Calu3 (cell line): ENCODE measurements around the gene TMEM128. TPM values are rescaled to one million over a fixed set of nuclear protein-coding genes. Genes with fewer than 3 reads are reported as not detected.

Experiments
- BruUV-seq: library from RNA; stranded (reverse); fragments of 400-500 nt; replicated peaks from 2 replicates; lab custom pipeline; 2021; lab: Mats Ljungman, UMichigan
- CTCF ChIA-PET: fragments of 300-600 bp; sonication (Branson Sonifier 250); formaldehyde crosslinking; loops from one replicate; lab custom pipeline; 2022; ENCODE audit warnings: antibody characterized with exemption; lab: Charles Lee
- DNase-seq: peaks from one replicate; pipeline ENCODE4 v3.0.0; 2022
- H3K27ac Mint-ChIP-seq: one replicate; pipeline ENCODE4 v1.8.0; 2022; ENCODE audit warnings: mixed read lengths; ENCODE audit not compliant: unreplicated experiment
- H3K27me3 Mint-ChIP-seq: one replicate; pipeline ENCODE4 v1.8.0; 2022; ENCODE audit warnings: mixed read lengths; ENCODE audit not compliant: unreplicated experiment
- H3K36me3 Mint-ChIP-seq: one replicate; pipeline ENCODE4 v1.8.0; 2022; ENCODE audit warnings: mild to moderate bottlenecking, moderate library complexity, mixed read lengths; ENCODE audit not compliant: insufficient read depth, unreplicated experiment
- H3K4me1 Mint-ChIP-seq: one replicate; pipeline ENCODE4 v1.8.0; 2022; ENCODE audit warnings: mild to moderate bottlenecking, low read depth, mixed read lengths; ENCODE audit not compliant: unreplicated experiment
- H3K4me3 Mint-ChIP-seq: one replicate; pipeline ENCODE4 v1.8.0; 2022; ENCODE audit warnings: mild to moderate bottlenecking, low read depth, moderate library complexity, mixed read lengths; ENCODE audit not compliant: unreplicated experiment
- H3K9me3 Mint-ChIP-seq: one replicate; pipeline ENCODE4 v1.8.0; 2022; ENCODE audit warnings: low read depth, mixed read lengths; ENCODE audit not compliant: unreplicated experiment
- intact Hi-C: fragments of 100-400 bp; cut with micrococcal nuclease; formaldehyde crosslinking; loops from one replicate; pipeline ENCODE4 v1.10.0; 2022; ENCODE audit not compliant: unreplicated experiment
- total RNA-seq: library from RNA; stranded (reverse); gene quantifications from 2 replicates; pipeline ENCODE4 v1.2.3, GENCODE V29; 2022
- TF ChIP-seq, protein P1 (sequence below): fragments of 200-600 bp; IDR thresholded peaks from one replicate; pipeline ENCODE4 v1.8.0; 2022; ENCODE audit warnings: antibody characterized with exemption; ENCODE audit not compliant: unreplicated experiment

TMEM128 gene
- total RNA-seq, 1 experiment from 2014 or later = 15.1 TPM

DNA sequence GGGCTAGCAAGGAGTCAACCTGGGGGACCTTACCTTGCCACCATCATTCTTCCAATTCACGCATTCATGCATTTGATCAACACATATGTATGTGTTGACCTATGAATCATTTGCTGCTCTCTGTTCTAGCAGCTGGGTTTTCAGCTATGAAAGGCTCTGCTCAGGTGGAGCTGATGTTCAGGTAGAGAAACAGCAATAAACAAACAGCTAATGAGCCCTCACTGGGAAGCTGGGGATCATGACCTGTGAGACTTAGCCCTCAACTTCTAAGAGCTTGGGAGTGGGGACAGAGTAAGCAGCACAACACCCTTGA, 19.7 kb downstream of the TMEM128 start:
- TF ChIP-seq, protein P1, sequence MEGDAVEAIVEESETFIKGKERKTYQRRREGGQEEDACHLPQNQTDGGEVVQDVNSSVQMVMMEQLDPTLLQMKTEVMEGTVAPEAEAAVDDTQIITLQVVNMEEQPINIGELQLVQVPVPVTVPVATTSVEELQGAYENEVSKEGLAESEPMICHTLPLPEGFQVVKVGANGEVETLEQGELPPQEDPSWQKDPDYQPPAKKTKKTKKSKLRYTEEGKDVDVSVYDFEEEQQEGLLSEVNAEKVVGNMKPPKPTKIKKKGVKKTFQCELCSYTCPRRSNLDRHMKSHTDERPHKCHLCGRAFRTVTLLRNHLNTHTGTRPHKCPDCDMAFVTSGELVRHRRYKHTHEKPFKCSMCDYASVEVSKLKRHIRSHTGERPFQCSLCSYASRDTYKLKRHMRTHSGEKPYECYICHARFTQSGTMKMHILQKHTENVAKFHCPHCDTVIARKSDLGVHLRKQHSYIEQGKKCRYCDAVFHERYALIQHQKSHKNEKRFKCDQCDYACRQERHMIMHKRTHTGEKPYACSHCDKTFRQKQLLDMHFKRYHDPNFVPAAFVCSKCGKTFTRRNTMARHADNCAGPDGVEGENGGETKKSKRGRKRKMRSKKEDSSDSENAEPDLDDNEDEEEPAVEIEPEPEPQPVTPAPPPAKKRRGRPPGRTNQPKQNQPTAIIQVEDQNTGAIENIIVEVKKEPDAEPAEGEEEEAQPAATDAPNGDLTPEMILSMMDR = no peak
- BruUV-seq = no TSS peak
- DNase-seq = no peak
- Mint-ChIP-seq H3K27me3 (peaks cover 54% of the 10 kb centered on the region), H3K4me1 (no peaks in the 10 kb centered on the region), H3K9me3 (no peaks in the 10 kb centered on the region), H3K36me3 (no peaks in the 10 kb centered on the region), H3K27ac (no peak overlapping the region), H3K4me3 (no peak overlapping the region)
- intact Hi-C loops = no loop called here
- CTCF ChIA-PET = no interaction called here

DNA sequence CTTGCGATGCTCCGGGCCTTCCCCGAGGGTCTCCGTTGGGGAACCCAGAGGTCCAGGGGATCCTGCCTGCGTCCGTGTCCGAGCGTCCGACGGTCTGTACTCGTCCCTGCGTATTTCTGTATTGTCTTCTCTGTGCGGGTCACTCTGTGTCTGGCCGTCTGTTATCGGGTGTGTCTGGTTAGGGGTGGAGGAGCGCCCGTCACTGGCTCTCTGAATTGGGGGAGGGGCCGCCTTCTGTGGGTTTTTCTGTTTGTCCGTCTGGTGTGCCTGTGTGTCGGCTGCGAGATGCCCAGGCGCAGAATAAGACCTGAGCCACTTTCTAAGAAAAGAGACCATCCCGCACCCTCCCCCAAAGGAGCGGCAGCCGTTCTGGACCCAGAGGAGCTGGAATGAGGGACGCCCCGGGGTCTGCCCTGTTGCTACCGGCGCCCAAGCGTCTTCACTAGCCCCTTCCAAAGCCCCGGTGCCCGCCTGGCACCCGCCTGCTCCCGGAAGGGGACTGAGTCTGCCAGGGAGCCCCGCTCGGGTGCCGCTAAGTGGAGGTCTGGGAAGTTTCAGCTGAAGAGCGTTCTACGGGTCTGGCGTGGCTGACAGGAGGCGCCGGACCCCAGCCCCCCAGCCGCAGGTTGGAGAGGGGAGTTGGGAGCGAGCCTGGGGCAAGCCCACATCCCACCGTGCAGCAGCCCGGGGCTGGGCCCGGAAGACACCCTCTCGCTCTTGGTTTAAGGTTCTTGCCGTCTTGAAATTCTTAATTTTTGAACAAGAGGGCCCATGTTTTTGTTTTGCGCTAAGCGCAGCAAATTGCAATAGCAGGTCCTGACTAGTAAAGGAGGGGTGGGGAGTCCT, 20.3 kb downstream of the TMEM128 start:
- CTCF ChIA-PET = interaction anchor here (0.6 kb wide), 1 partner anchor 47 kb away, joined by 4 read pairs; no protein-coding TSS in a partner anchor
- Mint-ChIP-seq H3K36me3 (no peaks in the 10 kb centered on the region), H3K9me3 (no peaks in the 10 kb centered on the region), H3K4me1 (no peaks in the 10 kb centered on the region), H3K27me3 (peaks cover 60% of the 10 kb centered on the region), H3K4me3 (no peak overlapping the region), H3K27ac (no peak overlapping the region)
- intact Hi-C loops = no loop called here
- TF ChIP-seq, protein P1 = no peak
- BruUV-seq = no TSS peak
- no peak for DNase-seq

DNA sequence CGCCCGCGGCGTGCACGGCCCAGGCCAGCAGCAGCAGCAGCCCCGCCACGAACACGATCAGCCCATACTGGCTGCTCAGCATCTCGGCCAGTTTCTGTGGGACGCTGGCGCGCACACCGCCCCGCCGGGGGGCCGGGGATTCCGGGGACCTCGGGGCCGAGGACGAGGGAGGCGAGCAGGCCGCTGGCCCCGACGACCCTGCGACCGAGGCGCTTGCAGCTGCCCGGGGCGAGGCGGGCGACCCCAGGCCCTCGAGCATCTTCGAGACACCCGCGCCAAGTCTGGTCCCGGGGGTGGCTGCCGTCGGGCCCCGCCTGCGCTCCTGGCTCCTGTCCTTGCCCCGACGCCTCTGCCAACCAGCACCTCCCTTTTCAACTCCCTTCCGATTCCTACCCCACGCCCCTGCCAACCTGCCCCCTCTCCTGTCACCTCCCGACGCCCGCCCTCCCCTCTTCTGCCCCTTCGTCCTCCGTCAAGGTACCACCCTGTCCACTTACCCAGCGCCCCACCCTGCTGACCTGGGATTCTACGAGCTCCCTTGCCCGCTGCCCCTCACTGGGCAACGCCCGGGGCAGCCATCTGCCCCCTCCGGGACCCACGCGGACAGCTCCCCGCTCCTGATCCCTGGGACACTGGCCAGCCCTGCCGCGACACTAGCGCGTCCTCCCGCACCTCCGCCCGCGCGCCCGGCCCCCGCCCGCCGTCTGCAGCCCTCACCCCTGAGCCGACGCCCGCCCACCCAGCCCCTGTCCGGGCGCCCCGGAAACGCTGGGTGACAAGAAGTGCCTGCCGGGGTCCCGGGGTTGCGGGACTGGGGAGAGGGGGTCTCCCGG, 21.2 kb downstream of the TMEM128 start, which contains the start of gene OTOP1:
OTOP1 (minus strand) TSS at position 324 of the 833 bp plus-strand sequence; CDS start at position 259, 65 bp downstream.
- CTCF ChIA-PET = interaction anchor here (0.6 kb wide), 1 partner anchor 46 kb away, joined by 4 read pairs; no protein-coding TSS in a partner anchor
- no TSS peak for BruUV-seq
- Mint-ChIP-seq H3K4me1 (no peaks in the 10 kb centered on the region), H3K27ac (no peak within 1 kb of the TSS), H3K9me3 (no peaks in the 10 kb centered on the region), H3K4me3 (no peak within 1 kb of the TSS), H3K27me3 (peaks cover 66% of the 10 kb centered on the region), H3K36me3 (no peaks in the 10 kb centered on the region)
- intact Hi-C loops = no loop called here
- no peak for DNase-seq
- TF ChIP-seq, protein P1 = no peak

DNA sequence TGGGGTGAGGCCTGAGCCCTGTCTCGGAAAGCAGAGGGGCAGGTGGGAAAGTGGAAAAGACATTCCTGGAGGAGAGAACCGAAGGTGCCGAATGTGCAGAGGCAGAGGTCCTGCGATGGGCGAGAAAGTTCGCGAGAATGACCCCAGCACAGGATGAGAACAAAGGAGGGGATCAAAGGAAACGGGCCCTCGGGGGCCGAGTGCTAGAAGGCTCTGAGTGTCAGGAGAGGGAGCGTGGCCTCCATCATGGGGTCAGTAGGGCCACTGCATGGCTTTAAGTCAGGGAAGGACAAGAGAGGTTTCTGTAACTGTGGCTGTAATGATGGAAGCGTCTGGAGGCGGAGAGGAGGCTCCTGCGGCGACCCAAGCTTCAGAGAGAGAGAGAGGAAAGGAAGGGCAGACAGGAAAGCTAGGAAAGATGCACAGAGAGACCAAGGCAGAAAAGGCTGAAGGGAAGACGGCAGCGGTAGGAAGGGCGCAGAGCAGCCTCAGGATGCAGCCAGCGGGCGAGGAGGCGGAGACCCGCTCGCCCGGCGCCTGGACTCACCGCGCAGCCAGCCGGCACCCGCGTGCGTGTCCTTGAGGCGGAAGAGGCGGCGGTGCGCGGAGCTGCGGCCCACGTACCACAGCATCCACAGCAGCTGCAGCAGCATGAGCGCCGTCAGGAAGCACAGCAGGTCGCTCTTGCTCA, 22.0 kb downstream of the TMEM128 start:
- H3K9me3 Mint-ChIP-seq = no peaks in the 10 kb centered on the region
- BruUV-seq = no TSS peak
- no peak for DNase-seq
- no peak overlapping the region for H3K4me3 Mint-ChIP-seq
- no peaks in the 10 kb centered on the region for H3K36me3 Mint-ChIP-seq
- TF ChIP-seq, protein P1 = no peak
- H3K27ac Mint-ChIP-seq = no peak overlapping the region
- peaks cover 66% of the 10 kb centered on the region for H3K27me3 Mint-ChIP-seq
- CTCF ChIA-PET = no interaction called here
- H3K4me1 Mint-ChIP-seq = no peaks in the 10 kb centered on the region
- intact Hi-C loops = no loop called here
